ENCODE results near the gene CSN2. TPM values are rescaled to one million over a fixed set of nuclear protein-coding genes. Genes with fewer than 3 reads are reported as not detected.

Gene CSN2
- total and polyA plus RNA-seq, 2 of the 4 experiments (the other 2 are of a cell fraction): not detected

GRCh38 chr4:69910016-69910782 lies 55.3 kb downstream of the CSN2 start:
- Histone ChIP-seq H3K18ac (ENCODE audit: low read depth, low read length) (no peak overlapping the region), H3K23ac (ENCODE audit: low read depth, low read length) (no peak overlapping the region), H3K4ac (ENCODE audit: low read depth, low read length) (no peak overlapping the region), H3K9ac (ENCODE audit: low read depth, low read length) (no peak overlapping the region), H3K56ac (ENCODE audit: extremely low read depth, insufficient read depth, low read length) (no peak overlapping the region), H2AK5ac (ENCODE audit: low read depth, low read length) (no peak overlapping the region), H2AFZ (replicated peaks; ENCODE audit: low read length, poor library complexity) (no peak overlapping the region), H3K14ac (replicated peaks; ENCODE audit: low read depth, low read length) (no peak overlapping the region), H3K36me3 (ENCODE audit: control insufficient read depth, insufficient read depth, low read length) (no peaks in the 10 kb centered on the region), H4K20me1 (ENCODE audit: insufficient read depth, low read length) (no peaks in the 10 kb centered on the region), H3K79me1 (ENCODE audit: low read depth in 1 of 2, low read length in 2 of 2) (no peaks in the 10 kb centered on the region), H3K9me3 (ENCODE audit: control insufficient read depth, insufficient read depth, low read length) (no peaks in the 10 kb centered on the region), H3K4me3 (ENCODE audit: insufficient read depth, low read depth, low read length) (no peak overlapping the region), H2AK9ac (replicated peaks; ENCODE audit: low read depth, low read length, poor library complexity) (no peak overlapping the region), H4K91ac (ENCODE audit: insufficient read depth, low read depth, low read length) (no peak overlapping the region), H3K9me1 (ENCODE audit: insufficient read depth, low read length) (no peaks in the 10 kb centered on the region), H3K27me3 (ENCODE audit: control insufficient read depth, insufficient read depth, low read length) (no peaks in the 10 kb centered on the region), H2BK120ac (ENCODE audit: low read depth, low read length) (no peak overlapping the region), H3K4me1 (ENCODE audit: control insufficient read depth, insufficient read depth, low read length) (no peaks in the 10 kb centered on the region), H2BK20ac (ENCODE audit: low read depth, low read length) (no peak overlapping the region), H4K8ac (ENCODE audit: low read depth in 2 of 2, low read length in 2 of 2) (no peak overlapping the region), H3K4me2 (ENCODE audit: low read depth, low read length) (no peak overlapping the region), H2BK5ac (ENCODE audit: low read depth, low read length, poor library complexity, severe bottlenecking) (no peak overlapping the region), H3K27ac (ENCODE audit: insufficient read depth, low read length) (no peak overlapping the region), H4K5ac (ENCODE audit: low read depth, low read length) (no peak overlapping the region), H2BK15ac (ENCODE audit: low read depth, low read length) (no peak overlapping the region)
- in situ Hi-C loops (cut with MboI; ENCODE audit: low sequenced_read_pairs): no loop called here
- dilution Hi-C loops (cut with HindIII; ENCODE audit: low sequenced_read_pairs, unreplicated experiment): no loop called here
- BruUV-seq (replicated peaks): no TSS peak
- DNase-seq (peak; percentile 21), ATAC-seq (ENCODE audit: low read depth) (no peak)
- no peak for TF ChIP-seq POLR2A (IDR thresholded peaks at IDR 0.05; ENCODE audit: low read depth, low read length)
- TF ChIP-seq RAD21 (IDR thresholded peaks at IDR 0.05; ENCODE audit: low read length): no peak
- TF ChIP-seq CEBPB (IDR thresholded peaks at IDR 0.05; ENCODE audit: low read depth, low read length): no peak
- no peak for TF ChIP-seq RFX5 (IDR thresholded peaks at IDR 0.05; ENCODE audit: low read depth, low read length)
- no peak for TF ChIP-seq NFE2L2 (IDR thresholded peaks at IDR 0.05; ENCODE audit: low read depth, low read length)
- no peak for TF ChIP-seq ELK1 (IDR thresholded peaks at IDR 0.05; ENCODE audit: borderline replicate concordance, low read depth, low read length)
- TF ChIP-seq RCOR1 (IDR thresholded peaks at IDR 0.05; ENCODE audit: insufficient replicate concordance, low read length): no peak
- no peak for TF ChIP-seq BHLHE40 (IDR thresholded peaks at IDR 0.05; ENCODE audit: low read depth, low read length)
- TF ChIP-seq CTCF (conservative IDR thresholded peaks at IDR 0.05; ENCODE audit: low read depth, low read length): no peak
- no peak for TF ChIP-seq SMC3 (IDR thresholded peaks at IDR 0.05; ENCODE audit: low read depth, low read length)
- TF ChIP-seq MAZ (IDR thresholded peaks at IDR 0.05; ENCODE audit: borderline replicate concordance, low read depth, low read length): no peak
- TF ChIP-seq USF2 (IDR thresholded peaks at IDR 0.05; ENCODE audit: low read depth, low read length): no peak
- TF ChIP-seq CHD1 (IDR thresholded peaks at IDR 0.05; ENCODE audit: low read depth, low read length): no peak
- no peak for TF ChIP-seq MXI1 (IDR thresholded peaks at IDR 0.05; ENCODE audit: borderline replicate concordance, low read depth, low read length)
- TF ChIP-seq MAFK (IDR thresholded peaks at IDR 0.05; ENCODE audit: low read depth, low read length): no peak
- TF ChIP-seq FOS (IDR thresholded peaks at IDR 0.05; ENCODE audit: low read depth, low read length): no peak
- intact Hi-C loops (cut with micrococcal nuclease): no loop called here
- WGBS, 2 experiments (ENCODE audit: extremely low coverage in 2 of 2, insufficient read length in 1 of 2): no CpG with 5 or more reads among the region's 2 CpGs
- ChIA-PET CTCF (no interaction called here), POLR2A (ENCODE audit: unreplicated experiment) (no interaction called here)
